ENCODE results near the gene UBQLN3.

UBQLN3 gene

GRCh38 chr11:5508605-5509004, 1.2 kb downstream of the UBQLN3 start:
- TF ChIP-seq PAX5 (IDR thresholded peaks at IDR 0.05; ENCODE audit: insufficient read depth, low read length, severe bottlenecking), result no peak
- FAIRE-seq, result no peak
- DNase-seq (ENCODE audit: insufficient read length, low spot score), result no peak

- DNase-seq (ENCODE audit: insufficient read length, low spot score), result no peak
- no peak for FAIRE-seq
- no peak for TF ChIP-seq POLR2A (IDR thresholded peaks at IDR 0.05; ENCODE audit: low read depth, low read length)
These were observed 1.8 kb downstream of the UBQLN3 start for GRCh38 chr11:5507933-5508305.

GRCh38 chr11:5507177-5507932, 2.4 kb downstream of the UBQLN3 start:
- TF ChIP-seq TAF1 (IDR thresholded peaks at IDR 0.05; ENCODE audit: low read depth, low read length) (no peak), PAX5 (IDR thresholded peaks at IDR 0.05; ENCODE audit: insufficient read depth, low read length, severe bottlenecking) (no peak), POLR2A (IDR thresholded peaks at IDR 0.05; ENCODE audit: low read depth, low read length) (no peak), POU2F2 (IDR thresholded peaks at IDR 0.05; ENCODE audit: low read depth, low read length) (no peak), SPI1 (IDR thresholded peaks at IDR 0.05; ENCODE audit: low read depth, low read length) (no peak), POLR2AphosphoS5 (IDR thresholded peaks at IDR 0.05; ENCODE audit: low read depth, low read length) (no peak)

GRCh38 chr11:5505363-5506048, 4.3 kb downstream of the UBQLN3 start:
- TF ChIP-seq POLR2A (IDR thresholded peaks at IDR 0.05; ENCODE audit: low read depth, low read length), result no peak
- no peak for TF ChIP-seq POLR2AphosphoS5 (IDR thresholded peaks at IDR 0.05; ENCODE audit: low read depth, low read length)
- no peak for TF ChIP-seq TAF1 (IDR thresholded peaks at IDR 0.05; ENCODE audit: low read depth, low read length)
- no peak for TF ChIP-seq SPI1 (IDR thresholded peaks at IDR 0.05; ENCODE audit: low read depth, low read length)
- TF ChIP-seq POU2F2 (IDR thresholded peaks at IDR 0.05; ENCODE audit: low read depth, low read length), result no peak
- TF ChIP-seq PAX5 (IDR thresholded peaks at IDR 0.05; ENCODE audit: insufficient read depth, low read length, severe bottlenecking), result no peak
- DNase-seq (ENCODE audit: insufficient read length, low spot score) (no peak), FAIRE-seq (no peak)

More at GRCh38 chr11:5507177-5507932, 2.4 kb downstream of the UBQLN3 start:
- DNase-seq (ENCODE audit: insufficient read length, low spot score) (no peak), FAIRE-seq (no peak)

- TF ChIP-seq SPI1 (IDR thresholded peaks at IDR 0.05; ENCODE audit: low read depth, low read length) (peak; percentile 52), TAF1 (IDR thresholded peaks at IDR 0.05; ENCODE audit: low read depth, low read length) (no peak)
- DNase-seq (ENCODE audit: insufficient read length, low spot score) (no peak), FAIRE-seq (no peak)
These were observed 5.3 kb downstream of the UBQLN3 start for GRCh38 chr11:5504403-5504921.

- DNase-seq (ENCODE audit: insufficient read length, low spot score), result no peak
- no peak for TF ChIP-seq SPI1 (IDR thresholded peaks at IDR 0.05; ENCODE audit: low read depth, low read length)
- TF ChIP-seq POU2F2 (IDR thresholded peaks at IDR 0.05; ENCODE audit: low read depth, low read length), result no peak
- no peak for TF ChIP-seq POLR2AphosphoS5 (IDR thresholded peaks at IDR 0.05; ENCODE audit: low read depth, low read length)
- TF ChIP-seq PAX5 (IDR thresholded peaks at IDR 0.05; ENCODE audit: insufficient read depth, low read length, severe bottlenecking), result no peak
- no peak for TF ChIP-seq POLR2A (IDR thresholded peaks at IDR 0.05; ENCODE audit: low read depth, low read length)
- no peak for TF ChIP-seq TAF1 (IDR thresholded peaks at IDR 0.05; ENCODE audit: low read depth, low read length)
- FAIRE-seq, result no peak
These were observed 9.4 kb downstream of the UBQLN3 start for GRCh38 chr11:5500393-5500801.

- TF ChIP-seq POLR2AphosphoS5 (IDR thresholded peaks at IDR 0.05; ENCODE audit: low read depth, low read length) (no peak), POLR2A (IDR thresholded peaks at IDR 0.05; ENCODE audit: low read depth, low read length) (no peak), TAF1 (IDR thresholded peaks at IDR 0.05; ENCODE audit: low read depth, low read length) (no peak), POU2F2 (IDR thresholded peaks at IDR 0.05; ENCODE audit: low read depth, low read length) (no peak), PAX5 (IDR thresholded peaks at IDR 0.05; ENCODE audit: insufficient read depth, low read length, severe bottlenecking) (no peak), SPI1 (IDR thresholded peaks at IDR 0.05; ENCODE audit: low read depth, low read length) (no peak)
- FAIRE-seq (no peak), DNase-seq (ENCODE audit: insufficient read length, low spot score) (no peak)
These were observed 10.1 kb downstream of the UBQLN3 start for GRCh38 chr11:5499671-5500070.

- DNase-seq (ENCODE audit: insufficient read length, low spot score) (no peak), FAIRE-seq (no peak)
- TF ChIP-seq POLR2A (IDR thresholded peaks at IDR 0.05; ENCODE audit: low read depth, low read length), result no peak
- TF ChIP-seq POU2F2 (IDR thresholded peaks at IDR 0.05; ENCODE audit: low read depth, low read length), result no peak
- no peak for TF ChIP-seq PAX5 (IDR thresholded peaks at IDR 0.05; ENCODE audit: insufficient read depth, low read length, severe bottlenecking)
- TF ChIP-seq SPI1 (IDR thresholded peaks at IDR 0.05; ENCODE audit: low read depth, low read length), result no peak
- no peak for TF ChIP-seq TAF1 (IDR thresholded peaks at IDR 0.05; ENCODE audit: low read depth, low read length)
- TF ChIP-seq POLR2AphosphoS5 (IDR thresholded peaks at IDR 0.05; ENCODE audit: low read depth, low read length), result no peak
These were observed 20.0 kb downstream of the UBQLN3 start for GRCh38 chr11:5489576-5490357.

GRCh38 chr11:5488798-5489399, 20.9 kb downstream of the UBQLN3 start:
- no peak for DNase-seq (ENCODE audit: insufficient read length, low spot score)
- TF ChIP-seq POLR2A (IDR thresholded peaks at IDR 0.05; ENCODE audit: low read depth, low read length) (no peak), POU2F2 (IDR thresholded peaks at IDR 0.05; ENCODE audit: low read depth, low read length) (no peak), POLR2AphosphoS5 (IDR thresholded peaks at IDR 0.05; ENCODE audit: low read depth, low read length) (no peak), SPI1 (IDR thresholded peaks at IDR 0.05; ENCODE audit: low read depth, low read length) (no peak), PAX5 (IDR thresholded peaks at IDR 0.05; ENCODE audit: insufficient read depth, low read length, severe bottlenecking) (no peak), TAF1 (IDR thresholded peaks at IDR 0.05; ENCODE audit: low read depth, low read length) (no peak)
- FAIRE-seq, result no peak

Data from GM12891 (cell line).